SK-N-MC (cell line): Measurements from ENCODE around the gene LTBP2.

ENCODE experiments used
- DNase-seq: peaks from one replicate; pipeline ENCODE4 v3.0.0-alpha.2; 2011; ENCODE audit warnings: low read depth, low spot score
- H3K27ac ChIP-seq: fragments of 200-600 bp; sonication (generic); 2 replicates; pipeline ENCODE4 v1.5.1; 2016; ENCODE audit warnings: mixed run types
- H3K36me3 ChIP-seq: fragments of 200-600 bp; sonication (generic); 2 replicates; pipeline ENCODE4 v1.6.1; 2017; ENCODE audit warnings: antibody characterized with exemption, low read length, mixed read lengths; ENCODE audit not compliant: insufficient read depth
- H3K4me3 ChIP-seq: fragments of 200-600 bp; sonication (generic); 2 replicates; pipeline ENCODE4 v1.5.1; 2016
- H3K9ac ChIP-seq: fragments of 200-600 bp; sonication (generic); 2 replicates; pipeline ENCODE4 v1.8.0; 2017; ENCODE audit warnings: mixed run types, mixed read lengths; ENCODE audit not compliant: insufficient read length
- H3K9me3 ChIP-seq: fragments of 200-600 bp; sonication (generic); 2 replicates; pipeline ENCODE4 v1.6.1; 2017; ENCODE audit warnings: low read depth, mild to moderate bottlenecking, antibody characterized with exemption, low read length, moderate library complexity, mixed read lengths
- EZH2 ChIP-seq: fragments of 200-600 bp; sonication (generic); IDR thresholded peaks from one replicate; pipeline ENCODE4 v1.6.1; 2017; ENCODE audit warnings: antibody characterized with exemption
- FOXP2 ChIP-seq: optimal IDR thresholded peaks from 2 replicates; pipeline ENCODE3; 2011; ENCODE audit warnings: mild to moderate bottlenecking, moderate library complexity; ENCODE audit not compliant: insufficient read depth; ENCODE audit errors: extremely low read length, control extremely low read depth
- POLR2AphosphoS5 ChIP-seq: IDR thresholded peaks from 2 replicates; pipeline ENCODE4 v1.6.1; 2012; ENCODE audit warnings: mild to moderate bottlenecking, low read depth, low read length, borderline replicate concordance

LTBP2 gene

GRCh38 chr14:74532246-74532645 lies 79.8 kb downstream of the LTBP2 start:
- no peak overlapping the region for H3K27ac ChIP-seq
- TF ChIP-seq EZH2 (no peak), FOXP2 (no peak), POLR2AphosphoS5 (no peak)
- no peaks in the 10 kb centered on the region for H3K36me3 ChIP-seq
- no peak overlapping the region for H3K9ac ChIP-seq
- no peak overlapping the region for H3K4me3 ChIP-seq
- no peaks in the 10 kb centered on the region for H3K9me3 ChIP-seq
- no peak for DNase-seq

DNA sequence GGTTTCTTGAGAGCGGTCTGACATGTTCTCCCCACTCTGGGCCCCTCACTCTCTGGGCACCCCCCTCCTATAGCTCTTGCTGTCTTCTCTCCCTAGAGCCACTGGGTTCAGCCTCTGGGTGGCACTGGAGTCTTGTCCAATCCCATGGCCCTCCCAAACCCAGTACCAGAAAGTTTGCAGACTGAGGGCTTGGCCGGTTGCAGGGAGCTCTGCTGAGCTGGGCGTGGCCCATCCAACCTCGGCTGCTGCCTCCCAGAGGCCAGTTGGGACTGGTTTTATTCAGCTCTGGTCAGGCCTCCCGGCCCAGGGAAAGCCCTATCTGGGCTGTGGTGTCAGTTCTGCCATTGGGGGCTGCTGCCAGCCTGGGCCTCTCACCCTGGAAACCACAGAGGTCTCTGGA lies 80.6 kb downstream of the LTBP2 start:
- H3K36me3 ChIP-seq, result no peaks in the 10 kb centered on the region
- no peak overlapping the region for H3K9ac ChIP-seq
- TF ChIP-seq EZH2 (no peak), POLR2AphosphoS5 (no peak)
- H3K27ac ChIP-seq, result no peak overlapping the region
- no peaks in the 10 kb centered on the region for H3K9me3 ChIP-seq
- DNase-seq, result no peak
- H3K4me3 ChIP-seq, result no peak overlapping the region

GRCh38 chr14:74531006-74531405 lies 81.0 kb downstream of the LTBP2 start:
- Histone ChIP-seq H3K9ac (no peak overlapping the region), H3K36me3 (no peaks in the 10 kb centered on the region), H3K9me3 (no peaks in the 10 kb centered on the region), H3K4me3 (no peak overlapping the region), H3K27ac (no peak overlapping the region)
- TF ChIP-seq EZH2 (no peak), FOXP2 (no peak), POLR2AphosphoS5 (no peak)
- no peak for DNase-seq

GRCh38 chr14:74528886-74529285 lies 83.2 kb downstream of the LTBP2 start:
- Histone ChIP-seq H3K9me3 (no peaks in the 10 kb centered on the region), H3K9ac (no peak overlapping the region), H3K27ac (no peak overlapping the region), H3K4me3 (no peak overlapping the region), H3K36me3 (no peaks in the 10 kb centered on the region)
- no peak for DNase-seq
- TF ChIP-seq POLR2AphosphoS5 (no peak), EZH2 (no peak), FOXP2 (no peak)

DNA sequence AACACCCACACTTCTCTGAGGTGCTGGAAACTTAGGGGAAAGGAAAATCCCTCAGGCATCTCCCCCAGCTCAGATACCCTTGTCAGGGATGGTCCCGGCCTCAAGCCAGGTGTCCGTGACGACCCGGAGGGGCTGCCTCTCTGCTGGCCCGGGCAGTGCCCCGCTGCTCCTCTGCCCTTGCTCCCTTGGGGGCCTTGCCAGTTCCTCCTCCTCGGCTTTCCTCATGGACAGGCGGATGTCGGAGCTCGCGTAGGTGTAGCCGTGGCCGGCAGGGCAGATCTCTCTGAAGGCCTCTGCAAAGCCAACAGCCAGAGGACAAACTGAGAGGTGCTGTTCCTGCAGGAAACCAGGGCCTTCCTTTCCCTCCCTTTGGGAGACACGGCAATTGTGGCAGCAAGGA lies 83.6 kb downstream of the LTBP2 start:
- no peak overlapping the region for H3K27ac ChIP-seq
- no peak for DNase-seq
- no peaks in the 10 kb centered on the region for H3K9me3 ChIP-seq
- no peak overlapping the region for H3K4me3 ChIP-seq
- no peaks in the 10 kb centered on the region for H3K36me3 ChIP-seq
- TF ChIP-seq EZH2, result no peak
- no peak for TF ChIP-seq POLR2AphosphoS5
- TF ChIP-seq FOXP2, result no peak
- H3K9ac ChIP-seq, result no peak overlapping the region

DNA sequence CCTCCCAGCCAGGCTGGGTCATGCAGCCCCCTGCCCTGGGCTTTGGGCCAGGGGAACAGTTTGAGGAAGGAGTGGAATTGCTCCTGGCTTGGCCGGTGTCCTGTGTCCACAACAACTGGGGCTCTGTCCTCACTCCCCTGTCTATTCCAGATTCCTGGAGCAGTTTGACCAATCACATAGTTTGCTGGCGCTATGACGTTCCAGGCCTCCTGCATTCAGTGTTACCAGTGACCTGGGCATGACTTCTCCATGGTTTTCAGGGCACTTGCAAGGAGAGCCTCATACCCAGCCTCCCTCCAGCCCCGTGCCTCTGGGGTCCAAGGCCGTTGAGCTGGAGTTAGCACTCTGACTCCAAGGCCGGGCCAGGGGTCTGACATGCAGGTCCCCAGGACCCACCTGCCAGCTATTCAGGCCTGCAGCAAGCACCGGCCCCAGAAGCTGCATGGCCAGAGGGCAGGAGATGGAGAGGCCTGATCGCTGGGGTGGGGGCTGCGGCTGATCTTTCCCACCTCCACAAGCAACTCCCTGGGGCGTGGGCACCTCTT lies 84.2 kb downstream of the LTBP2 start:
- Histone ChIP-seq H3K27ac (no peak overlapping the region), H3K9me3 (no peaks in the 10 kb centered on the region), H3K4me3 (no peak overlapping the region), H3K9ac (no peak overlapping the region), H3K36me3 (no peaks in the 10 kb centered on the region)
- DNase-seq, result no peak
- no peak for TF ChIP-seq EZH2

GRCh38 chr14:74526854-74527585 lies 85.0 kb downstream of the LTBP2 start:
- TF ChIP-seq EZH2, result no peak
- TF ChIP-seq POLR2AphosphoS5, result no peak
- no peak for TF ChIP-seq FOXP2
- Histone ChIP-seq H3K4me3 (no peak overlapping the region), H3K9me3 (no peaks in the 10 kb centered on the region), H3K9ac (no peak overlapping the region), H3K36me3 (no peaks in the 10 kb centered on the region), H3K27ac (no peak overlapping the region)
- no peak for DNase-seq

- H3K9me3 ChIP-seq, result no peaks in the 10 kb centered on the region
- TF ChIP-seq FOXP2 (no peak), EZH2 (no peak), POLR2AphosphoS5 (no peak)
- DNase-seq, result no peak
- no peak overlapping the region for H3K27ac ChIP-seq
- H3K4me3 ChIP-seq, result no peak overlapping the region
- H3K36me3 ChIP-seq, result no peaks in the 10 kb centered on the region
- H3K9ac ChIP-seq, result no peak overlapping the region
Measured at GRCh38 chr14:74525361-74525851, 86.6 kb downstream of the LTBP2 start.

- H3K27ac ChIP-seq, result no peak overlapping the region
Measured at GRCh38 chr14:74524812-74525135, 87.3 kb downstream of the LTBP2 start.

More at GRCh38 chr14:74524812-74525135, 87.3 kb downstream of the LTBP2 start:
- no peak overlapping the region for H3K9ac ChIP-seq
- H3K36me3 ChIP-seq, result no peaks in the 10 kb centered on the region
- TF ChIP-seq EZH2, result no peak
- no peak for TF ChIP-seq FOXP2
- TF ChIP-seq POLR2AphosphoS5, result no peak
- no peaks in the 10 kb centered on the region for H3K9me3 ChIP-seq
- no peak for DNase-seq
- H3K4me3 ChIP-seq, result no peak overlapping the region
